ENCODE results near the gene AATF.

- TF ChIP-seq ZBTB33 (CRISPR knock-in tag; IDR thresholded peaks at IDR 0.05) (no peak), XRCC4 (IDR thresholded peaks at IDR 0.05; ENCODE audit: extremely low read depth, insufficient read depth, insufficient read length) (no peak), MAX (CRISPR knock-in tag; IDR thresholded peaks at IDR 0.05) (no peak), ZNF24 (IDR thresholded peaks at IDR 0.05) (no peak), CTCF (IDR thresholded peaks at IDR 0.05 in 2 of 3, conservative IDR thresholded peaks at IDR 0.05 in 1 of 3; ENCODE audit: insufficient read depth in 2 of 3, low read depth in 1 of 3, low read length in 3 of 3) (no peak), POLR2AphosphoS2 (IDR thresholded peaks at IDR 0.05; ENCODE audit: low read length) (no peak), PCBP2 (IDR thresholded peaks at IDR 0.05; ENCODE audit: low read depth, low read length, poor library complexity, severe bottlenecking) (no peak), FOXJ3 (CRISPR knock-in tag; IDR thresholded peaks at IDR 0.05) (no peak)
Observed at GRCh38 chr17:36935671-36936454, 12.9 kb upstream of the AATF start.
